ENCODE measurements around the gene IL1B. TPM values are rescaled to one million over a fixed set of nuclear protein-coding genes. Genes with fewer than 3 reads are reported as not detected.
"Not testable (repeated sequence)": the region's sequence is repeated elsewhere in the genome, so short reads cannot be mapped to it uniquely, and the experiment has no call there.

The IL1B gene
- total RNA-seq, 2 experiments from 2014 or later: not detected

GRCh38 chr2:112867701-112868631 is 31.4 kb upstream of the IL1B start:
- no peak overlapping the region for H3K27ac Mint-ChIP-seq

GRCh38 chr2:112866128-112866835 is 29.7 kb upstream of the IL1B start:
- Mint-ChIP-seq H3K9me3 (peaks cover 1% of the 10 kb centered on the region), H3K27ac (no peak overlapping the region), H3K27me3 (peaks cover 11% of the 10 kb centered on the region), H3K36me3 (no peaks in the 10 kb centered on the region), H3K4me1 (peaks cover 2% of the 10 kb centered on the region), H3K4me3 (no peak overlapping the region)
- no peak for DNase-seq

More at GRCh38 chr2:112867701-112868631, 31.4 kb upstream of the IL1B start:
- Mint-ChIP-seq H3K4me3 (no peak overlapping the region), H3K36me3 (no peaks in the 10 kb centered on the region), H3K4me1 (peaks cover 2% of the 10 kb centered on the region), H3K9me3 (no peaks in the 10 kb centered on the region), H3K27me3 (peaks cover 25% of the 10 kb centered on the region)
- no peak for DNase-seq

GRCh38 chr2:112864072-112864471 is 27.5 kb upstream of the IL1B start:
- no peak overlapping the region for H3K4me3 Mint-ChIP-seq
- peaks cover 8% of the 10 kb centered on the region for H3K9me3 Mint-ChIP-seq
- no peaks in the 10 kb centered on the region for H3K4me1 Mint-ChIP-seq
- no peak for DNase-seq
- peaks cover under 1% of the 10 kb centered on the region for H3K27me3 Mint-ChIP-seq
- no peak overlapping the region for H3K27ac Mint-ChIP-seq
- H3K36me3 Mint-ChIP-seq: peaks cover 5% of the 10 kb centered on the region

GRCh38 chr2:112859406-112860183 is 23.0 kb upstream of the IL1B start:
- not testable (repeated sequence) for H3K4me3 Mint-ChIP-seq, H3K36me3 Mint-ChIP-seq, H3K4me1 Mint-ChIP-seq, DNase-seq, H3K27ac Mint-ChIP-seq, H3K27me3 Mint-ChIP-seq
- H3K9me3 Mint-ChIP-seq: peaks cover 18% of the 10 kb centered on the region

GRCh38 chr2:112850588-112850987 is 14.0 kb upstream of the IL1B start:
- Mint-ChIP-seq H3K4me3 (no peak overlapping the region), H3K36me3 (no peaks in the 10 kb centered on the region), H3K27me3 (peaks cover 12% of the 10 kb centered on the region), H3K27ac (no peak overlapping the region), H3K4me1 (peaks cover 7% of the 10 kb centered on the region), H3K9me3 (no peaks in the 10 kb centered on the region)
- DNase-seq: no peak

GRCh38 chr2:112849956-112850355 is 13.4 kb upstream of the IL1B start:
- no peaks in the 10 kb centered on the region for H3K36me3 Mint-ChIP-seq
- peaks cover 7% of the 10 kb centered on the region for H3K4me1 Mint-ChIP-seq
- H3K27ac Mint-ChIP-seq: no peak overlapping the region
- H3K4me3 Mint-ChIP-seq: no peak overlapping the region
- H3K27me3 Mint-ChIP-seq: peaks cover 12% of the 10 kb centered on the region
- DNase-seq: no peak
- no peaks in the 10 kb centered on the region for H3K9me3 Mint-ChIP-seq

GRCh38 chr2:112848833-112849232 is 12.3 kb upstream of the IL1B start:
- no peak for DNase-seq
- Mint-ChIP-seq H3K36me3 (no peaks in the 10 kb centered on the region), H3K9me3 (no peaks in the 10 kb centered on the region), H3K27me3 (peaks cover 12% of the 10 kb centered on the region), H3K4me3 (no peak overlapping the region), H3K4me1 (no peaks in the 10 kb centered on the region), H3K27ac (no peak overlapping the region)

GRCh38 chr2:112846031-112846430 is 9.5 kb upstream of the IL1B start:
- Mint-ChIP-seq H3K27me3 (peaks cover 12% of the 10 kb centered on the region), H3K4me3 (no peak overlapping the region), H3K4me1 (no peaks in the 10 kb centered on the region), H3K27ac (no peak overlapping the region), H3K36me3 (no peaks in the 10 kb centered on the region), H3K9me3 (no peaks in the 10 kb centered on the region)
- DNase-seq: no peak

- Mint-ChIP-seq H3K27me3 (peaks cover 31% of the 10 kb centered on the region), H3K4me1 (peaks cover 4% of the 10 kb centered on the region), H3K27ac (no peak overlapping the region), H3K36me3 (no peaks in the 10 kb centered on the region), H3K4me3 (no peak overlapping the region), H3K9me3 (no peaks in the 10 kb centered on the region)
- DNase-seq: no peak
These were observed 7.3 kb upstream of the IL1B start for GRCh38 chr2:112843836-112844235.

- no peak overlapping the region for H3K4me3 Mint-ChIP-seq
- H3K36me3 Mint-ChIP-seq: no peaks in the 10 kb centered on the region
- no peak for DNase-seq
- H3K27me3 Mint-ChIP-seq: peaks cover 32% of the 10 kb centered on the region
- no peak overlapping the region for H3K27ac Mint-ChIP-seq
- H3K4me1 Mint-ChIP-seq: peaks cover 5% of the 10 kb centered on the region
- no peaks in the 10 kb centered on the region for H3K9me3 Mint-ChIP-seq
These were observed 6.7 kb upstream of the IL1B start for GRCh38 chr2:112843288-112843687.

- Mint-ChIP-seq H3K27me3 (peaks cover 38% of the 10 kb centered on the region), H3K27ac (peak overlapping the region; percentile 7), H3K4me3 (no peak overlapping the region), H3K4me1 (peaks cover 5% of the 10 kb centered on the region), H3K36me3 (no peaks in the 10 kb centered on the region), H3K9me3 (no peaks in the 10 kb centered on the region)
- no peak for DNase-seq
These were observed 4.9 kb upstream of the IL1B start for GRCh38 chr2:112841295-112842044.

GRCh38 chr2:112840068-112840445 is 3.5 kb upstream of the IL1B start:
- Mint-ChIP-seq H3K4me3 (no peak overlapping the region), H3K9me3 (no peaks in the 10 kb centered on the region), H3K4me1 (peaks cover 5% of the 10 kb centered on the region), H3K36me3 (no peaks in the 10 kb centered on the region), H3K27me3 (peaks cover 38% of the 10 kb centered on the region), H3K27ac (no peak overlapping the region)
- DNase-seq: no peak

- H3K27me3 Mint-ChIP-seq: peaks cover 38% of the 10 kb centered on the region
- H3K36me3 Mint-ChIP-seq: no peaks in the 10 kb centered on the region
These were observed 3.0 kb upstream of the IL1B start for GRCh38 chr2:112839407-112840067.

GRCh38 chr2:112836163-112836560 is 417 bp downstream of the IL1B start:
- H3K4me3 Mint-ChIP-seq: no peak overlapping the region
- no peak overlapping the region for H3K27ac Mint-ChIP-seq
- H3K4me1 Mint-ChIP-seq: peaks cover 9% of the 10 kb centered on the region
- H3K27me3 Mint-ChIP-seq: peaks cover 31% of the 10 kb centered on the region
- no peaks in the 10 kb centered on the region for H3K36me3 Mint-ChIP-seq
- H3K9me3 Mint-ChIP-seq: no peaks in the 10 kb centered on the region
- DNase-seq: no peak

More at GRCh38 chr2:112839407-112840067, 3.0 kb upstream of the IL1B start:
- no peak overlapping the region for H3K27ac Mint-ChIP-seq
- no peak overlapping the region for H3K4me3 Mint-ChIP-seq
- no peak for DNase-seq
- peaks cover 5% of the 10 kb centered on the region for H3K4me1 Mint-ChIP-seq
- no peaks in the 10 kb centered on the region for H3K9me3 Mint-ChIP-seq
